ENCODE data around the gene EIF2B2. TPM values are rescaled to one million over a fixed set of nuclear protein-coding genes. Genes with fewer than 3 reads are reported as not detected.

Gene EIF2B2
- total RNA-seq, 1 experiment from 2014 or later, result 48.3 TPM

DNA sequence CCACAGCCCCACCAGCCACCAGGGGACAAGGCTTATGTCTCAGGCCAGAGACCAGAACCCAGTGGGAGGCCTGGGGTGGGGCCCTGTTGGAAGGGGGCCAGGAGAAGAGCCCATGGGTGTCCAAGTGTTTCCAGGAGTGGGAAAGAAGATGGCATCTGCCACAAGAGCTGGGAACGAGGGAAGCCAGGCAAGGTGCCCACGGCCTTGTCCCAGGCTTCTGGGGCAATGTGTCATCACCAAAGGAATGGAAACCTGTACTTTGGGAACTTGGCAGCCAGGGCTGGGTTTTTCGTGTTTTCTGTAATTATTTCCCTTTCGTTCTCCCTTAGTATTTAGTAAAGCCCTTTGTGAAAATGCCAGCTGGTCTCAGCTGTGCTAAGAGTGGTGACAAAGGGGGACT is 42.0 kb upstream of the EIF2B2 start:
- Histone ChIP-seq H4K91ac (ENCODE audit: insufficient read length, low read depth, low read length) (no peak overlapping the region), H3K4me2 (ENCODE audit: insufficient read depth, insufficient read length, low read length) (no peak overlapping the region), H3K23ac (ENCODE audit: insufficient read length, low read depth, low read length) (no peak overlapping the region), H4K8ac (replicated peaks; ENCODE audit: insufficient read length, low read depth, low read length) (no peak overlapping the region), H3K9ac (ENCODE audit: extremely low read depth, insufficient read length, low read length) (no peak overlapping the region), H3K18ac (ENCODE audit: insufficient read length, low read depth, low read length) (no peak overlapping the region), H3K79me2 (ENCODE audit: insufficient read depth, low read length) (no peaks in the 10 kb centered on the region), H2BK15ac (ENCODE audit: low read depth, low read length) (no peak overlapping the region), H3K23me2 (ENCODE audit: insufficient read length, low read depth, low read length, poor library complexity, severe bottlenecking) (no peaks in the 10 kb centered on the region), H3K14ac (ENCODE audit: insufficient read depth, low read length) (no peak overlapping the region), H3K79me1 (ENCODE audit: insufficient read depth, low read depth, low read length, poor library complexity, severe bottlenecking) (no peaks in the 10 kb centered on the region), H2BK12ac (ENCODE audit: insufficient read length, low read depth, low read length) (no peak overlapping the region), H3K4me1 (ENCODE audit: insufficient read depth, low read length) (no peaks in the 10 kb centered on the region; the same call in 1 of the 2 replicates), H4K5ac (ENCODE audit: insufficient read length, low read depth, low read length) (no peak overlapping the region), H3K27me3 (ENCODE audit: insufficient read depth, low read length) (no peaks in the 10 kb centered on the region; the same call in 1 of the 2 replicates), H3K27ac (ENCODE audit: insufficient read length, low read depth, low read length) (no peak overlapping the region), H3T11ph (ENCODE audit: low read length) (no peak overlapping the region), H2BK5ac (ENCODE audit: insufficient read length, low read length) (no peak overlapping the region), H3K56ac (ENCODE audit: insufficient read length, low read depth, low read length) (no peak overlapping the region), H2BK120ac (ENCODE audit: low read depth, low read length, poor library complexity, severe bottlenecking) (no peak overlapping the region), H2BK20ac (ENCODE audit: low read depth, low read length, poor library complexity, severe bottlenecking) (no peak overlapping the region), H3K4ac (ENCODE audit: low read depth, low read length) (no peak overlapping the region), H2AFZ (ENCODE audit: low read length) (no peak overlapping the region), H2AK5ac (ENCODE audit: insufficient read length, low read length) (no peak overlapping the region), H4K20me1 (ENCODE audit: control insufficient read depth, insufficient read depth, insufficient read length) (no peaks in the 10 kb centered on the region), H3K9me3 (ENCODE audit: control insufficient read depth, low read depth, low read length) (no peaks in the 10 kb centered on the region)
- TF ChIP-seq, protein P1, sequence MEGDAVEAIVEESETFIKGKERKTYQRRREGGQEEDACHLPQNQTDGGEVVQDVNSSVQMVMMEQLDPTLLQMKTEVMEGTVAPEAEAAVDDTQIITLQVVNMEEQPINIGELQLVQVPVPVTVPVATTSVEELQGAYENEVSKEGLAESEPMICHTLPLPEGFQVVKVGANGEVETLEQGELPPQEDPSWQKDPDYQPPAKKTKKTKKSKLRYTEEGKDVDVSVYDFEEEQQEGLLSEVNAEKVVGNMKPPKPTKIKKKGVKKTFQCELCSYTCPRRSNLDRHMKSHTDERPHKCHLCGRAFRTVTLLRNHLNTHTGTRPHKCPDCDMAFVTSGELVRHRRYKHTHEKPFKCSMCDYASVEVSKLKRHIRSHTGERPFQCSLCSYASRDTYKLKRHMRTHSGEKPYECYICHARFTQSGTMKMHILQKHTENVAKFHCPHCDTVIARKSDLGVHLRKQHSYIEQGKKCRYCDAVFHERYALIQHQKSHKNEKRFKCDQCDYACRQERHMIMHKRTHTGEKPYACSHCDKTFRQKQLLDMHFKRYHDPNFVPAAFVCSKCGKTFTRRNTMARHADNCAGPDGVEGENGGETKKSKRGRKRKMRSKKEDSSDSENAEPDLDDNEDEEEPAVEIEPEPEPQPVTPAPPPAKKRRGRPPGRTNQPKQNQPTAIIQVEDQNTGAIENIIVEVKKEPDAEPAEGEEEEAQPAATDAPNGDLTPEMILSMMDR (conservative IDR thresholded peaks at IDR 0.05), result no peak
- Mint-ChIP-seq H3K27me3 (ENCODE audit: low read depth) (peaks cover 18% of the 10 kb centered on the region), H3K4me3 (no peak overlapping the region), H3K27ac (0 out of 7 replicates have a peak overlapping the region, but pooled peaks of 1 of the 3 experiments have one; percentile 8), H3K9me3 (no peaks in the 10 kb centered on the region), H3K36me3 (ENCODE audit: insufficient read depth in 1 of 3, low read depth in 3 of 3) (no peaks in the 10 kb centered on the region; a peak in 1 of 7 replicates), H3K4me1 (peaks cover 13 to 18% of the 10 kb centered on the region in 2 experiments)
- DNase-seq, result no peak
- no CpG with 5 or more reads among the region's 4 CpGs for WGBS (ENCODE audit: extremely low coverage, insufficient read length, low lambda C conversion rate)

All from H9 (cell line).